HEK293T (cell line): ENCODE results near the gene UNC45A.

Experiments used
- ARNT ChIP-seq: fragments of 450-650 bp; IDR thresholded peaks from 2 replicates; pipeline ENCODE4 v1.6.1; 2017; ENCODE audit warnings: mild to moderate bottlenecking
- CTBP1 ChIP-seq: fragments of 450-650 bp; IDR thresholded peaks from 2 replicates; pipeline ENCODE4 v1.6.1; 2016; ENCODE audit warnings: borderline replicate concordance
- ELF4 ChIP-seq: fragments of 450-650 bp; IDR thresholded peaks from 2 replicates; pipeline ENCODE4 v1.6.1; 2017; ENCODE audit warnings: antibody characterized with exemption
- FOXA1 ChIP-seq: fragments of 450-650 bp; IDR thresholded peaks from 2 replicates; pipeline ENCODE4 v1.6.1; 2016; ENCODE audit warnings: mild to moderate bottlenecking
- FOXK2 ChIP-seq: fragments of 450-650 bp; IDR thresholded peaks from 2 replicates; pipeline ENCODE4 v1.6.1; 2016; ENCODE audit warnings: mild to moderate bottlenecking
- FOXM1 ChIP-seq: fragments of 450-650 bp; IDR thresholded peaks from 2 replicates; pipeline ENCODE4 v1.6.1; 2017; ENCODE audit warnings: mild to moderate bottlenecking, borderline replicate concordance
- LEF1 ChIP-seq: fragments of 450-650 bp; IDR thresholded peaks from 2 replicates; pipeline ENCODE4 v1.6.1; 2017; ENCODE audit warnings: mild to moderate bottlenecking, borderline replicate concordance
- PKNOX1 ChIP-seq: fragments of 450-650 bp; IDR thresholded peaks from 2 replicates; pipeline ENCODE4 v1.6.1; 2016
- SP1 ChIP-seq: fragments of 450-650 bp; IDR thresholded peaks from 2 replicates; pipeline ENCODE4 v1.6.1; 2017
- SUZ12 ChIP-seq: fragments of 450-650 bp; IDR thresholded peaks from 2 replicates; pipeline ENCODE4 v1.6.1; 2016; ENCODE audit warnings: mild to moderate bottlenecking
- ZNF384 ChIP-seq: fragments of 450-650 bp; IDR thresholded peaks from 2 replicates; pipeline ENCODE4 v1.6.1; 2016

GRCh38 chr15:90918034-90918788 is 16.9 kb upstream of the UNC45A start:
- TF ChIP-seq CTBP1 (no peak), SP1 (no peak), FOXA1 (no peak), ZNF384 (no peak), PKNOX1 (no peak), SUZ12 (no peak), ELF4 (no peak), FOXM1 (no peak), LEF1 (no peak), ARNT (no peak), FOXK2 (no peak)
